GM12864 (cell line): ENCODE data around the gene ENO4.

Source experiments
- DNase-seq: peaks from one replicate; pipeline ENCODE4 v3.0.0-alpha.2; 2011; ENCODE audit warnings: low read depth
- H3K4me3 ChIP-seq: 2 replicates; pipeline ENCODE4 v1.5.1; 2011; ENCODE audit warnings: mild to moderate bottlenecking, low read depth, low read length, control low read depth
- CTCF ChIP-seq: IDR thresholded peaks from 2 replicates; pipeline ENCODE4 v1.5.1; 2011; ENCODE audit warnings: low read depth, mild to moderate bottlenecking, moderate library complexity, low read length, control low read depth, inconsistent platforms; ENCODE audit errors: missing control alignments

The ENO4 gene

GRCh38 chr10:116919164-116919563 is 69.9 kb downstream of the ENO4 start:
- DNase-seq, result no peak
- no peak for TF ChIP-seq CTCF
- no peak overlapping the region for H3K4me3 ChIP-seq

DNA sequence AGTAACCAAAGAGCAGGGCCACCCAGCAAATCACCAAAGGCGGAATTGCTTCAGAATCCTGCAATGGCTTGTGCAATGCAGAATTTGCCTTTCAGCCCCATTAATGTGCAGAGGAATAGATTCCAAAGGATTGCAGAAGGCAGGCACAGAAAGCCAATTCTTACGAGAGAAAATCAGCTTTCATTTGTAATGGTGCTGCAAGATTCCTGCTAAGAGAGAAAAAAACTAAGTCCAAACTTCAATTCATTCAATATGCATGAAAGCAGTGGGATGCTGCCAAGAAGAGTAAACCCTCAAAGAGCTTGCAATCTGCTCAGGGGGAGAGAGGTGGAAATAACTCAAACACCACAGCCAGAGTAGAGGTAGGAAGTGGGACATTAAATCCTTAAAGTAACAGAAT is 70.4 kb downstream of the ENO4 start:
- TF ChIP-seq CTCF, result no peak
- DNase-seq, result no peak
- H3K4me3 ChIP-seq, result no peak overlapping the region

GRCh38 chr10:116925056-116925455 is 75.8 kb downstream of the ENO4 start:
- DNase-seq, result no peak
- H3K4me3 ChIP-seq, result no peak overlapping the region
- TF ChIP-seq CTCF, result no peak

DNA sequence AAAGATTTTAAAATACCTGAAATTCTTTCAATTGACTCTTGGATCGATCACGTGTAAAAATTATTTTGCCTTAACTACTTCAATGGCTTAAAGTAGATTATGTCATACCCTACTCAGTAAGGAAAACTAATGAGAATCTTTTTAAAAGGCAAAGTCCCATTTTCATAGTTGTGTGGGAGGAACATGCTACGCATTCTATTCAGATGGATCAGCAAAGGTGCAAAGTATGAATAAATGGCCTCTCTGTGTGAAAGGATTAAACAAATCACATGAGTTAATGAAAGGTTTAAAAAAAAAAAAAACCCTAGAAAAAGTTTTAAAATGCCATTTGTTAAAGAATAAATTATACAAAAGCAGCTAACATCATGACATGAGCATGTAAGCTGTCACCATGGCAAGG is 77.1 kb downstream of the ENO4 start:
- DNase-seq, result no peak
- TF ChIP-seq CTCF, result no peak

DNA sequence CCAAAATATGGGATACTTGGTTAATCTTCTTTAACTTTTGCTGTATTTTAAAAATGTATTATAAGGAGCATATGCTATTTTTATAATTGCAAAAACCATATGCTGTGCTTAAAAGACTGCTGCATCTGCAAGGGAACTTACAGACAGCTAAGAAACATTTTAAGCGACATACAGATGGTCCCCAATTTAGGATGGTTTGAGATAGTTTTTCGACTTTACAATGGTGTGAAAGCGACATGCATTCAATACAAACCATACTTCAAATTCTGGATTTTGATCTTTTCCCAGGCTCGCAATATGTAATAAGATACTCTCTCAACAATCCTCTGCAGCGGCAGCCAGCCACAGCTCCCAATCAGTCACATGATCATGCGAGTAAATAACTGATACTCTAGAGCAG is 82.5 kb downstream of the ENO4 start:
- H3K4me3 ChIP-seq, result no peak overlapping the region
- TF ChIP-seq CTCF, result no peak
- DNase-seq, result no peak

More for the DNA sequence above, 77.1 kb downstream of the ENO4 start:
- no peak overlapping the region for H3K4me3 ChIP-seq
